Measurements from ENCODE around the gene CCR1. TPM values are rescaled to one million over a fixed set of nuclear protein-coding genes. Genes with fewer than 3 reads are reported as not detected.
"Not testable (repeated sequence)": the region's sequence is repeated elsewhere in the genome, so short reads cannot be mapped to it uniquely, and the experiment has no call there.

The CCR1 gene
- total RNA-seq, 2 experiments from 2014 or later, result not detected

GRCh38 chr3:46212101-46212500 lies 4.0 kb upstream of the CCR1 start:
- TF ChIP-seq EZH2phosphoT487 (IDR thresholded peaks at IDR 0.05; ENCODE audit: borderline replicate concordance, low read depth, low read length), result no peak
- TF ChIP-seq CTCF (conservative IDR thresholded peaks at IDR 0.05; ENCODE audit: low read length), result no peak
- Histone ChIP-seq H4K20me1 (ENCODE audit: insufficient read depth, low read length) (no peaks in the 10 kb centered on the region), H3K4me1 (ENCODE audit: insufficient read depth, low read length, poor library complexity, severe bottlenecking) (no peaks in the 10 kb centered on the region), H3K9me3 (ENCODE audit: low read length) (no peaks in the 10 kb centered on the region), H3K36me3 (ENCODE audit: insufficient read depth, low read length) (no peaks in the 10 kb centered on the region), H2AFZ (ENCODE audit: low read length) (no peak overlapping the region), H3K27ac (ENCODE audit: low read depth, low read length, poor library complexity, severe bottlenecking) (no peak overlapping the region), H3K4me3 (ENCODE audit: low read depth, low read length, poor library complexity, severe bottlenecking) (no peak overlapping the region), H3K4me2 (ENCODE audit: low read length) (no peak overlapping the region), H3K79me2 (ENCODE audit: insufficient read depth, low read depth, low read length) (no peaks in the 10 kb centered on the region), H3K9me2 (ENCODE audit: insufficient read depth, low read length) (no peaks in the 10 kb centered on the region)
- BruUV-seq (replicated peaks), result no TSS peak
- intact Hi-C loops (cut with micrococcal nuclease; ENCODE audit: unreplicated experiment), result loop anchor here (10.0 kb wide), 1 partner anchor 163 kb away; the partner anchor contains the start of gene CCR5
- DNase-seq (ENCODE audit: low spot score), result no peak
- ChIA-PET POLR2A (no interaction called here), CTCF (ENCODE audit: unreplicated experiment) (no interaction called here)

GRCh38 chr3:46209746-46210470 lies 1.8 kb upstream of the CCR1 start:
- TF ChIP-seq CTCF (conservative IDR thresholded peaks at IDR 0.05; ENCODE audit: low read length) (no peak), EZH2phosphoT487 (IDR thresholded peaks at IDR 0.05; ENCODE audit: borderline replicate concordance, low read depth, low read length) (no peak)
- intact Hi-C loops (cut with micrococcal nuclease; ENCODE audit: unreplicated experiment), result loop anchor here (10.0 kb wide), 1 partner anchor 165 kb away; the partner anchor contains the start of gene CCR5
- Histone ChIP-seq H3K4me1 (ENCODE audit: insufficient read depth, low read length, poor library complexity, severe bottlenecking) (no peaks in the 10 kb centered on the region), H2AFZ (ENCODE audit: low read length) (no peak overlapping the region), H4K20me1 (ENCODE audit: insufficient read depth, low read length) (no peaks in the 10 kb centered on the region), H3K36me3 (ENCODE audit: insufficient read depth, low read length) (no peaks in the 10 kb centered on the region), H3K4me2 (ENCODE audit: low read length) (no peak overlapping the region), H3K4me3 (ENCODE audit: low read depth, low read length, poor library complexity, severe bottlenecking) (no peak overlapping the region), H3K9me3 (ENCODE audit: low read length) (no peaks in the 10 kb centered on the region), H3K27ac (ENCODE audit: low read depth, low read length, poor library complexity, severe bottlenecking) (no peak overlapping the region), H3K9me2 (ENCODE audit: insufficient read depth, low read length) (no peaks in the 10 kb centered on the region), H3K79me2 (ENCODE audit: insufficient read depth, low read depth, low read length) (no peaks in the 10 kb centered on the region)
- ChIA-PET CTCF (ENCODE audit: unreplicated experiment) (no interaction called here), POLR2A (no interaction called here)
- BruUV-seq (replicated peaks), result no TSS peak
- DNase-seq (ENCODE audit: low spot score), result no peak

- Histone ChIP-seq H3K36me3 (ENCODE audit: insufficient read depth, low read length) (no peaks in the 10 kb centered on the region), H3K79me2 (ENCODE audit: insufficient read depth, low read depth, low read length) (no peaks in the 10 kb centered on the region), H4K20me1 (ENCODE audit: insufficient read depth, low read length) (no peaks in the 10 kb centered on the region), H3K4me1 (ENCODE audit: insufficient read depth, low read length, poor library complexity, severe bottlenecking) (no peaks in the 10 kb centered on the region), H3K4me2 (ENCODE audit: low read length) (no peak overlapping the region), H3K9me2 (ENCODE audit: insufficient read depth, low read length) (no peaks in the 10 kb centered on the region), H2AFZ (ENCODE audit: low read length) (no peak overlapping the region), H3K27ac (ENCODE audit: low read depth, low read length, poor library complexity, severe bottlenecking) (no peak overlapping the region), H3K9me3 (ENCODE audit: low read length) (no peaks in the 10 kb centered on the region), H3K4me3 (ENCODE audit: low read depth, low read length, poor library complexity, severe bottlenecking) (no peak overlapping the region)
- TF ChIP-seq CTCF (conservative IDR thresholded peaks at IDR 0.05; ENCODE audit: low read length) (no peak), EZH2phosphoT487 (IDR thresholded peaks at IDR 0.05; ENCODE audit: borderline replicate concordance, low read depth, low read length) (no peak)
- BruUV-seq (replicated peaks), result no TSS peak
- no peak for DNase-seq (ENCODE audit: low spot score)
- intact Hi-C loops (cut with micrococcal nuclease; ENCODE audit: unreplicated experiment), result no loop called here
- CTCF ChIA-PET (ENCODE audit: unreplicated experiment), result no interaction called here
- POLR2A ChIA-PET, result interaction anchor here (0.6 kb wide), 1 partner anchor 8 kb away, joined by 3 read pairs; no protein-coding TSS in a partner anchor
Measured at GRCh38 chr3:46209053-46209452, 940 bp upstream of the CCR1 start.

- H3K9me2 ChIP-seq (ENCODE audit: insufficient read depth, low read length); H3K79me2 ChIP-seq (ENCODE audit: insufficient read depth, low read depth, low read length); BruUV-seq (replicated peaks); DNase-seq (ENCODE audit: low spot score); intact Hi-C loops (cut with micrococcal nuclease; ENCODE audit: unreplicated experiment); H4K20me1 ChIP-seq (ENCODE audit: insufficient read depth, low read length); H2AFZ ChIP-seq (ENCODE audit: low read length); CTCF ChIA-PET (ENCODE audit: unreplicated experiment); H3K4me3 ChIP-seq (ENCODE audit: low read depth, low read length, poor library complexity, severe bottlenecking); H3K36me3 ChIP-seq (ENCODE audit: insufficient read depth, low read length); H3K4me2 ChIP-seq (ENCODE audit: low read length); H3K4me1 ChIP-seq (ENCODE audit: insufficient read depth, low read length, poor library complexity, severe bottlenecking); H3K27ac ChIP-seq (ENCODE audit: low read depth, low read length, poor library complexity, severe bottlenecking); H3K9me3 ChIP-seq (ENCODE audit: low read length): not testable (repeated sequence)
- POLR2A ChIA-PET, result interaction anchor here (0.6 kb wide), 1 partner anchor 359 kb away, joined by 3 read pairs; no protein-coding TSS in a partner anchor
Measured at GRCh38 chr3:46207514-46207913, 599 bp downstream of the CCR1 start.
